Nephron progenitor cell (in vitro differentiated cells): ENCODE measurements around the gene TFPT.
A peak's percentile ranks its signal among the peaks of the same experiment; 100 is the strongest.

Experiments used
- DNase-seq: peaks from one replicate; pipeline ENCODE4 v3.0.0; 2021
- H3K27ac Mint-ChIP-seq: 2 replicates; pipeline ENCODE4 v1.8.0; 2021; ENCODE audit warnings: mild to moderate bottlenecking, moderate library complexity, mixed read lengths
- H3K27me3 Mint-ChIP-seq: 2 replicates; pipeline ENCODE4 v1.8.0; 2021; ENCODE audit warnings: mild to moderate bottlenecking, low read depth, mixed read lengths; ENCODE audit not compliant: poor library complexity
- H3K36me3 Mint-ChIP-seq: 2 replicates; pipeline ENCODE4 v1.8.0; 2021; ENCODE audit warnings: low read depth, mixed read lengths
- H3K4me1 Mint-ChIP-seq: 2 replicates; pipeline ENCODE4 v1.8.0; 2021; ENCODE audit warnings: mixed read lengths
- H3K4me3 Mint-ChIP-seq: 2 replicates; pipeline ENCODE4 v1.8.0; 2021; ENCODE audit warnings: mild to moderate bottlenecking, moderate library complexity, mixed read lengths
- H3K9me3 Mint-ChIP-seq: 2 replicates; pipeline ENCODE4 v1.8.0; 2021; ENCODE audit warnings: mild to moderate bottlenecking, moderate library complexity, mixed read lengths
- CTCF ChIP-seq: fragments of 200-600 bp; sonication (generic); IDR thresholded peaks from 2 replicates; pipeline ENCODE4 v1.5.0; 2021; ENCODE audit warnings: antibody characterized with exemption

The TFPT gene

GRCh38 chr19:54123682-54124081 is 8.2 kb upstream of the TFPT start:
- Mint-ChIP-seq H3K9me3 (no peaks in the 10 kb centered on the region), H3K4me3 (no peak overlapping the region), H3K4me1 (no peaks in the 10 kb centered on the region), H3K27me3 (no peaks in the 10 kb centered on the region), H3K36me3 (peaks cover 45% of the 10 kb centered on the region), H3K27ac (no peak overlapping the region)
- no peak for DNase-seq
- no peak for TF ChIP-seq CTCF

- no peak for TF ChIP-seq CTCF
- peaks cover 11% of the 10 kb centered on the region for H3K4me1 Mint-ChIP-seq
- no peak overlapping the region for H3K4me3 Mint-ChIP-seq
- peaks cover 46% of the 10 kb centered on the region for H3K36me3 Mint-ChIP-seq
- peaks cover 3% of the 10 kb centered on the region for H3K27me3 Mint-ChIP-seq
- no peak for DNase-seq
- H3K9me3 Mint-ChIP-seq: no peaks in the 10 kb centered on the region
- no peak overlapping the region for H3K27ac Mint-ChIP-seq
Observed at GRCh38 chr19:54121259-54121658, 5.8 kb upstream of the TFPT start.

- no peaks in the 10 kb centered on the region for H3K9me3 Mint-ChIP-seq
- peak overlapping the region; percentile 97 for H3K27ac Mint-ChIP-seq
Observed at GRCh38 chr19:54114340-54115108, 933 bp downstream of the TFPT start.

GRCh38 chr19:54109651-54110050 is 5.8 kb downstream of the TFPT start:
- Mint-ChIP-seq H3K9me3 (no peaks in the 10 kb centered on the region), H3K27ac (peak overlapping the region; percentile 5), H3K4me1 (peaks cover 26% of the 10 kb centered on the region), H3K36me3 (peaks cover 40% of the 10 kb centered on the region), H3K4me3 (no peak overlapping the region), H3K27me3 (no peaks in the 10 kb centered on the region)
- no peak for DNase-seq
- TF ChIP-seq CTCF: no peak

More at GRCh38 chr19:54114340-54115108, 933 bp downstream of the TFPT start:
- Mint-ChIP-seq H3K36me3 (peaks cover 28% of the 10 kb centered on the region), H3K27me3 (peaks cover 3% of the 10 kb centered on the region), H3K4me1 (peaks cover 35% of the 10 kb centered on the region), H3K4me3 (peak overlapping the region; percentile 99)
- TF ChIP-seq CTCF: no peak
- DNase-seq: no peak

GRCh38 chr19:54108496-54108895 is 7.0 kb downstream of the TFPT start:
- Mint-ChIP-seq H3K4me1 (peaks cover 16% of the 10 kb centered on the region), H3K4me3 (no peak overlapping the region), H3K9me3 (no peaks in the 10 kb centered on the region), H3K27me3 (no peaks in the 10 kb centered on the region), H3K36me3 (peaks cover 40% of the 10 kb centered on the region), H3K27ac (peak overlapping the region; percentile 91)
- no peak for DNase-seq
- no peak for TF ChIP-seq CTCF

- no peak overlapping the region for H3K27ac Mint-ChIP-seq
- peaks cover 35% of the 10 kb centered on the region for H3K36me3 Mint-ChIP-seq
- DNase-seq: no peak
- H3K4me1 Mint-ChIP-seq: peaks cover 21% of the 10 kb centered on the region
- no peak overlapping the region for H3K4me3 Mint-ChIP-seq
- H3K9me3 Mint-ChIP-seq: no peaks in the 10 kb centered on the region
- H3K27me3 Mint-ChIP-seq: no peaks in the 10 kb centered on the region
- TF ChIP-seq CTCF: no peak
Observed at GRCh38 chr19:54107876-54108490, 7.5 kb downstream of the TFPT start.
